AG10803 (cell line): ENCODE measurements around the gene MYH15.

Source experiments
- DNase-seq: peaks from one replicate; pipeline ENCODE4 v3.0.0; 2010; ENCODE audit warnings: low read depth
- H3K4me3 ChIP-seq: 2 replicates; pipeline ENCODE4 v1.5.1; 2011; ENCODE audit warnings: mild to moderate bottlenecking, low read length, control low read depth
- CTCF ChIP-seq: conservative IDR thresholded peaks from 2 replicates; pipeline ENCODE4 v1.5.1; 2011; ENCODE audit warnings: mild to moderate bottlenecking, low read length, control low read depth, inconsistent platforms

Gene MYH15

GRCh38 chr3:108548304-108548703, 37.9 kb upstream of the MYH15 start:
- no peak for TF ChIP-seq CTCF
- DNase-seq, result peak; percentile 52

DNA sequence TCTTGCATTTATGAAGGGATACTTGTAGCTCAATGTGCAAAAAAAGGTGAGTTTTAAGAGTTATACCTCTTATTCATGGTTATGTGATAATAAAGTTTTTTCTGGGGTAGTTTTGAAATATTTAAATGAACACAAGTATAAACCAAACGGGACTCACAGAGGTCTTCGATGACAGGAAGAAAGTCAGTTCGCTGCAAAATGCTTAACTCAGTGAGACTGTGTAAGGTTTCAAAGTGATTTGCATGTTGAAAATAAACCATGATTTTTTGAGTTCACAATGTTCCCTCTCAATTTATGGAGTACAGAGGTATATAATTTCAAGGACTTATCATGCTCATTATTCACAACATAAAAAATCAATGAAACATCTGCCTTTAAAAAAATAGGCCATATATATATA, 36.3 kb upstream of the MYH15 start:
- DNase-seq, result no peak
- no peak for TF ChIP-seq CTCF
- no peak overlapping the region for H3K4me3 ChIP-seq

More at GRCh38 chr3:108548304-108548703, 37.9 kb upstream of the MYH15 start:
- H3K4me3 ChIP-seq, result no peak overlapping the region

DNA sequence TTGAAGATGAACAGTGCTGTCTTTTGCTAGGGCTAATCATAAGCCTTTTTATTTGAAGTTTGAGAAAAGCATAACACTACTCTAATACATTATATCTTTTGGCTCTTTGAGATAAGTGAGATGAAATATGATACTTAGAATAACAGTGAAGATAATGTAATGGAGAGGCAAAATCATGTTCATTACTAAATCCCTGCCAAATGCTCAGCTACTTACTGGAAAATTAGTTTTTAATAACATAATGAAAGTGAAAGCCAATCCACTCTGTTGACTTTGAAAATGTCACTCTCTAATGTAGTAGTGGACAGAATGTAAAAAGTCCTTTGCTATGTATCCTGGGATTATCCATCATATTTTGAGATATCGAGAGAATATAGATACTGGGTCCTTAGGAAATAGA, 35.9 kb upstream of the MYH15 start:
- no peak for TF ChIP-seq CTCF
- H3K4me3 ChIP-seq, result no peak overlapping the region
- no peak for DNase-seq

- no peak for DNase-seq
- no peak for TF ChIP-seq CTCF
- no peak overlapping the region for H3K4me3 ChIP-seq
Observed at GRCh38 chr3:108538083-108538482, 27.7 kb upstream of the MYH15 start.

GRCh38 chr3:108528459-108529252, 18.3 kb upstream of the MYH15 start:
- no peak overlapping the region for H3K4me3 ChIP-seq
- no peak for TF ChIP-seq CTCF
- no peak for DNase-seq

GRCh38 chr3:108527817-108528216, 17.4 kb upstream of the MYH15 start:
- no peak overlapping the region for H3K4me3 ChIP-seq
- no peak for DNase-seq
- TF ChIP-seq CTCF, result no peak

GRCh38 chr3:108527109-108527508, 16.7 kb upstream of the MYH15 start:
- no peak overlapping the region for H3K4me3 ChIP-seq
- TF ChIP-seq CTCF, result no peak
- DNase-seq, result no peak
